Heart left ventricle (tissue), 13 donors: ENCODE results near the gene STK16.

Source experiments
- CTCF ChIP-seq, 12 donors: fragments of 200-600 bp; sonication (generic) in 4 of 12; IDR thresholded peaks; one replicate each; pipeline versions ENCODE4 v1.5.0 to v1.8.0; 2018 to 2022; ENCODE audit warnings: antibody characterized with exemption in 12 of 12, mild to moderate bottlenecking in 5 of 12
- POLR2A ChIP-seq, 2 donors: fragments of 450-650 bp; IDR thresholded peaks; one replicate each; pipeline ENCODE4 v1.6.1; 2017; ENCODE audit warnings: antibody characterized with exemption in 2 of 2, mild to moderate bottlenecking in 2 of 2, moderate library complexity in 2 of 2
- donor health status: ischemic (EF 13 %, LVEDD 7.1; RV severe dilation, severe dysfunction).
- donor health status: DM: no; HTN: yes; CAD: no.
- donor health status: DM: no; HTN: no; CAD: no.
- donor health status: ischemic (EF 25% LVEDD 6.9; RV normal size, moderate dysfunction).
- donor health status: ischemic (EF 25% LVEDD 5.7; RV mildly dilated, moderate dysfunction).
- donor health status: ischemic (EF 35%, LVEDD 5.7; RV mildly dilated, moderate dysfunction).
- donor health status: nonischemic (EF 11% LVEDD 7.7; RV severe dilation, severe dysfunction).
- donor health status: DM: yes; HTN: yes; CAD: no.
- donor health status: PGD.
- donor health status: ischemic (EF 29% LVEDD 5.4; RV normal size, mild dysfunction).
- donor health status: nonischemic (EF 23%, LVEDD 6.1; RV moderate dilation, normal function).

DNA sequence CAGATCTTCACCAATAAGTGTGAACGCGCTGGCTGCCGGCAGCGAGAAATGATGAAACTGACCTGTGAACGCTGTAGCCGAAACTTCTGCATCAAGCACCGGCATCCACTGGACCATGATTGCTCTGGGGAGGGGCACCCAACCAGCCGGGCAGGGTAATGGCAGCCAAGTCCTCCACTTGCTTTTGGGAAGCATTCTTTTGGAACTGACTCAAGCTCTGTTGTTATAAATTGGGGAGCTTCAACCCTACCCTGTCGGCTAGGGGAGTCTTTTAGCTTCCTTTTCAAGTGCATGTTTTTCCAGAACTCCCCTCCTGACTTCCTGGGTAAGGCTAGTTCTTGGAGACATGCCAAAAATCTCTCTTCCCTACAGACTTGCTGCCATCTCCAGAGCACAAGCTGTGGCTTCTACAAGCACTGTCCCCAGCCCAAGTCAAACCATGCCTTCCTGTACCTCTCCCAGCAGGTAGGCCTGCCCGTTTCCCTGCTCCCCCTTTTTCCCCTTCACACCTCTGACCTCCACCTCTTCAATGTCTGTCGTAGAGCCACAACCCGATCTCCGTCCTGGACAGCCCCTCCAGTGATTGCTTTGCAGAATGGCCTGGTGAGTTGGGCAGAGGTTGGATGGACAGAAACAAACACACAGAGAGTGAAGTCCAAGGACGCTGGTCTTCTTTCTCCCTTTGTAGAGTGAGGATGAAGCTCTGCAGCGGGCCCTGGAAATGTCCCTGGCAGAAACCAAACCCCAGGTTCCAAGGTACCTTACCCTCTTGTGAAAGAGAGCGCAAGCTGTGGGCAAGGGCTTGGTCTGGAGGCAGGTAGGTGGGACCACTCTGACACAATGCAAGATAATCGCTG, 37.2 kb upstream of the STK16 start:
- TF ChIP-seq CTCF (IDR thresholded peaks at IDR 0.05) (no peak), POLR2A (IDR thresholded peaks at IDR 0.05) (no peak)
